SKM-1 (cell line): Measurements from ENCODE around the gene IER3.

Source experiments
- DNase-seq: peaks from one replicate; lab custom pipeline; 2025; ENCODE audit not compliant: unreplicated experiment; lab: John Stamatoyannopoulos, UW

Gene IER3, protein sequence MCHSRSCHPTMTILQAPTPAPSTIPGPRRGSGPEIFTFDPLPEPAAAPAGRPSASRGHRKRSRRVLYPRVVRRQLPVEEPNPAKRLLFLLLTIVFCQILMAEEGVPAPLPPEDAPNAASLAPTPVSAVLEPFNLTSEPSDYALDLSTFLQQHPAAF

DNA sequence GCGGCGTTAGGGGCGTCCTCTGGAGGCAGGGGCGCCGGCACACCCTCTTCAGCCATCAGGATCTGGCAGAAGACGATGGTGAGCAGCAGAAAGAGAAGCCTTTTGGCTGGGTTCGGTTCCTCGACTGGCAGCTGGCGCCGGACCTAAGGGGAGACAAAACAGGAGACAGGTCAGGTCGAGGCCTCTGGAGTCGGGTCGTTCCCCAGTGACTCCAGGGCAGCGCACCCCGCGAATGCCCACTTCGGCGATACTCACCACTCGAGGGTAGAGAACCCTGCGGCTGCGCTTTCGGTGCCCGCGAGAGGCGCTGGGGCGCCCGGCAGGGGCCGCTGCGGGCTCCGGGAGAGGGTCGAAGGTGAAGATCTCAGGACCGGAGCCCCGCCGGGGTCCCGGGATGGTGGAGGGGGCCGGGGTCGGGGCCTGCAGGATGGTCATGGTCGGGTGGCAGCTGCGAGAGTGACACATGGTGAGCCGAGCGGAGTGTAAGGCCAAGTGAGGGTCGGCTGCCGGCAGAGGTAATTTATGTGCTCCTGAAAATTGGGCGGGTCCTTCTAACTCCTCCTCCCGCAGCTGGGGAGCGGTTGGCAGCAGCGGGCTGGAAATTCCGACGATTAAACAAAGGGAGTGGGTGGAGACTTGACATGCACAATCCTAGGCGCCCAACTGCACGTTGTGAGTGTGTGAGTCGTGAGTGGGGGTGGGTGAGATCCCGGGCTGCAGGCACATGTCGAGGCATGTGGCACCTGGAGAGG lies at the start of gene IER3:
Gene IER3, minus strand, starts transcription at position 494 of the 752 bp plus-strand sequence. Its CDS starts 29 bp downstream, at position 465.
- no peak for DNase-seq

DNA sequence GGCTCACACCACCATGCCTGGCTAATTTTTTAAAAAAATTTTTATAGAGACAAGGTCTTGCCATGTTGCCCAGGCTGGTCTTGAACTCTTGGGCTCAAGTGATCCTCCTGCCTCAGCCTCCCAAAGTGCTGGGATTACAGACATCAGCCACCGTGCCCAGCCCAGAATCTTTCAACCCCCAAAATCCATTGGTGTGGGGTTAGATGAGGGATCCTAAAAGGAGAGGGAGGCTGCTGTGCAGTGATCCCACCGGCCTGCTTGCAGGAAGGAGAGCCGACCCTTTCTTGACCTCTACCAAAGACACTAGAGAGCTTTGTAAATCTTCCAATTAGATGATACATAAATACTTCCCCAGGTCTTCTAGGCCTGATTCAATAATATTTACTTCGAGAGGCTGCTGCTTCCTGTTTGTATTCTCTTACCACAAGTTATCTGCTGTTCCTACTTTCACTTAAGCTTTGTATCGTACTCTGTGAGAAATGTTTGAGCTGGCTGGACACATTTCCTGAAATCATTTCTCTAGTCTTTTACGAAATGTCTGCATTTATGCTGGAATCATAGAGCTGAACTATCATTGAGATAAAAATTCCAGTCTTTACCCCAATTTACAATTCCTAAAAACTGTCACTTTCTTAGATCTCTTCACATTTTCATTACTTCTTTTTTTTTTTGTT lies 49.3 kb upstream of the IER3 start:
- no peak for DNase-seq

DNA sequence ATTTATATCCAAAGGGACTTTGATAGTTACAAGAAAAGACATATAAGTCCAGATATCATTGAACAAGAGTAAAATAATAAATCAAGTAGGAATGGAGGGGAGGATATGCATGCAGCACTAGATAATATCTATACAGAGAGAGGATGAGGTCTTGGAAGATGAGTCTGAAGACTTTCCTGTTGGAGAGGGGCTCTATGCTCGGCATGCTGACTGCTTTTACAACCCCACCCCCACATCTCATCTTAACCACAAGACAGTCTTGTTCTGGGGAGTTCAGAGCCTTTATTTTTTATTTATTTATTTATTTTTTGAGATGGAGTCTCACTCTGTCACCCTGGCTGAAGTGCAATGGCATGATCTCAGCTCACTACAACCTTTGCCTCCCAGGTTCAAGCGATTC lies 48.4 kb upstream of the IER3 start:
- DNase-seq: no peak

DNA sequence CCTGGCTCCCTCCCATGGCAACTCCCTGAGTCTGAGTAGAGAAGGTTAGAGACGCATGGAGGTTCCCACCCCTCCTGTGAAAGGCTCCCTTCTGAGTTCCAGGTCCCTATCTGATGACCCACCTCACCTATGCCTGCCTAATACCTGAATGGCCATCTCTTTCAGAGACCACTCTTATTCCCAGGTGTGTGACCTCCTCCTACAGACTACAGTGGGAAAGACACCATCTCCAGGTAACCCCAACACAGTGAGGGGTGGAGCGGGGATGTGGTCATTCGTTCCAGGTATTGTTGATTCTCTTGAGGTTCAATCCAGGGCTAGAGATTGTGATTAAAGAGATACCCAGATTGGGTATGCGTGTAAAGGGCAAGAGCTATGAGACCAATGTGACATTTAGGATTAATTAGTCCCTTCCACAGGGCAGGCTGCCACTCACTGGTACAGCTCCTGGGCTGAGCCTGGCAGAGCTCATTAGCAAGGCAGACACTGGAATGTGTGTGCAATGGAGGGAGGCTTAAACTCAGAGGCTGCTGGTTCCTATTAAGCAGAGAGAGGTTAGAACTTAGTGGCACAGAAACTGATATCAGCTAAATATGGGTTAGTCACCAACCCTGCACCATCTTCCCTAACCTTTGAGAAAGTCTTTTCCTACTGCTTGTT lies 46.5 kb upstream of the IER3 start:
- DNase-seq: no peak

DNA sequence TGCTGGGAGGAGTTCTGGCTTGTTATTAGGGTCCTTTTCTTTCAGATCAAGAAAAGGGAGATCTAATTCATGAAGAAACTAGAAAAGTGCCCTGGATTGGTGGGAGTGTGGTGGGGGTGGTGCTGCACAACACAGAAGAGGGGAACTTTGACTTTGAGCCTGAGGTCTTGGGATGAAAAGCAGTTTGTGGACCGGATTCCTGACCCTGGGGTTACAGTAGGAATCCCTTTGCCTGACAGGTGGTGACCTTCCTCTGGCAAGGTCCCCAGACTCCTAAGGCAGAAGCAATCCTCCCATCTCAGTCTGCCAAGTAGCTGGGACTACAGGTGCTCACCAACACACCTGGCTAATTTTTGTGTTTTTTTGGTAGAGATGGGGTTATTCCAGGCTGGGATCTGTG lies 45.3 kb upstream of the IER3 start:
- DNase-seq: no peak

DNA sequence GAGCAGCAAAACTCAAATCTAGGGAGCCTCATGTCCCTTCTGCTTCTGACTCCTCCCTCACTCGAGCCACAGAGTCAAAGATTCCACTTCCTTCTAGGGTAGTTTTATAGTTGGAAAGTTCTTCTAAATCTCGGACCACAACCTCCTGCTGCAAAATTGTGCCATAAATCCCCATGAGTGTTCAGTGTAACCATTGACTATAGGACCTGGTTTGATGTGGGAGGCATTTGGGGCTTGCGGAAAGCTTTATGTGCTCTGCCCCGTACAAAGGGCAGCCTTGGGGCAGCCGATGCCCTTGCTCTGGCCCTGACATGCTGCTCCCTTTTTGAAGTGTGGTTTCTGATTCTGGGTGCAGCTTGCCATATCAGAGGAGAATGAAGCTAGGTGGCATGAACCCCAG lies 43.6 kb upstream of the IER3 start:
- DNase-seq: peak; percentile 80

DNA sequence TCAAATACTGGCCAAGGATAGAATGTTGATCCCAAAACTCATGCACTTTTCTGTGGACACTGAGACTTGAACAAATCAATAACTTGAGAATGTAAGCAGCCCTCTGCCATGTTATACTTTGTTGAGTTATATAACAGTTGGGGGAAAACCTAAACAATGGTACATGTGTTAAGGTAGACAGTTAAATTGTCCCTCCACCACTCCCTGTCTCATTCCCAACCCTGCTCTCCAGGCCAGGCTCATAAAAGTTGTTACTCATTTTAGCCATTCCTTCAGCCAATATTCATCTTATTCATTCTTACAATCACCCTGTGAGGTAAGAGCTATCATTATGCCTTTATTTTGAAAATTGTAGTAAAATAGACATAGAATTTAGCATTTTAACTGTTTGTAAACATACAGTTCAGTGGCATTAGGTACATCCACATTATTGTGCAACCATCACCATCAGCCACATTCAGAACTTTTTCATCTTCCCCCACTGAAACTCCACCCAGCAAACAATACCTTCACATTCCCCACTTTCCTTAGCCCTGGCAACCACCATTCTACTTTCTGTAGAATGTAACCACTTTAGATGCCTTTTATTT lies 38.2 kb upstream of the IER3 start:
- no peak for DNase-seq

DNA sequence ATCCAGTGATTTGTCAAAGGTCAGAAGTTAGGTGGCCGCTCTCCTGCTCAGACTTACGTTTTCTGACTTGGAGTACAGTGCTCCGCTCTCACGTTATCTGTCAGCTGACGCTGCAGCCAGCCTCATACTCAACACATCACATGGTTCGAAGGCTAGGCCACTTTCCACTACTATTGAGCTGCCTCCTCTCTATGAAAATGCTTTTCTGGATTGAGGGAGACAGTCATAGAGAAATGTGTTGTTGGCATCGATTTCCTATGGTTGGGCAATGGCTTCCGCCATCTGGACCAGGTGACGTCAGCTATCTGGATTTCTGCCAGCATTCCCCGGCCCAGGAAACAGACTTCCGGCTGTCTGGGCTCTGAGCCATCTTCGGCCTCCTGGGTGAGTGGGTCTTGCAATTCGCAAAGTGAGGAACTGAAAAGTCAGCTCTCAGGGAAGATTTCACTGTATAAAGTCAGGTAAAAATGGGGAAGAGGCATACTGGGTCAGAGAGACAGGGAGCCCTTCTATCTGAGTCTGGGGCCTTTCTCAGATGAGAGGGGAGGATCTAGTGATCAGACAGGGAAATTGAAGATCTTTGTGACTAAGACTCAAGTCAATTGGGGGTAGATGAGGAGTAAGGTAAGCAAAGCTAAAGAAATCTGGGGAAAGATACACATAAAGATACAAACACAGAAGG lies 37.5 kb upstream of the IER3 start:
- peak; percentile 82 for DNase-seq

DNA sequence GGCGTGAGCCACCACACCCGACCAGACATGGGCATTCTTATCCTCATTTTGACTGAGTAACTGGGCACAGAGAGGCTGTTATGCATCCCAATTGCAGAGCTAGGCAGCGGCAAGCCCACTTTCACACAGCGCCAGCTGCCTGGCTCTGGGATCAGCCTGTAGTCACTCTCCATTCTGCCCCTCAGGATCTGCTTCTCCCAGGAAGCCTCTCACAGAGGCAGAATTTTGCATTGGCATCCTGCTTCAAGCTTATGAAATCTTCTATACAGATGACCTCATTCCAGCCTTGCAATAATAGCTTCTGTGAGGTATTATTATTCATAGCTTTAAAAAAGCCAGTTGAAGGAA lies 37.0 kb upstream of the IER3 start:
- no peak for DNase-seq

DNA sequence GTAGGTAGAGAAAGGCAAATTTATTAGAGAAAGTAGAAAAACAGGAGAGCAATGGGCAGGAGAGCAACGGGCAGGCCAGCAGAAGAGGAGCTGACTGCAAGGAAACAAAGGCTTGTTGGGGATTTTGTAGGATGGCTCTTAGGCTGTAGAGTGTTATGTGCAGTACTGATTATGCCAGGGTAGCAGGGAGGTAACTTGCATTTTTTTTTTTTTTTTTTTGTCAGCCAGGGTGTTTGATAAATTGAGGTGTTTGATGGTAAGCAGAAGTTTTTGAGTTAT lies 36.2 kb upstream of the IER3 start:
- no peak for DNase-seq

DNA sequence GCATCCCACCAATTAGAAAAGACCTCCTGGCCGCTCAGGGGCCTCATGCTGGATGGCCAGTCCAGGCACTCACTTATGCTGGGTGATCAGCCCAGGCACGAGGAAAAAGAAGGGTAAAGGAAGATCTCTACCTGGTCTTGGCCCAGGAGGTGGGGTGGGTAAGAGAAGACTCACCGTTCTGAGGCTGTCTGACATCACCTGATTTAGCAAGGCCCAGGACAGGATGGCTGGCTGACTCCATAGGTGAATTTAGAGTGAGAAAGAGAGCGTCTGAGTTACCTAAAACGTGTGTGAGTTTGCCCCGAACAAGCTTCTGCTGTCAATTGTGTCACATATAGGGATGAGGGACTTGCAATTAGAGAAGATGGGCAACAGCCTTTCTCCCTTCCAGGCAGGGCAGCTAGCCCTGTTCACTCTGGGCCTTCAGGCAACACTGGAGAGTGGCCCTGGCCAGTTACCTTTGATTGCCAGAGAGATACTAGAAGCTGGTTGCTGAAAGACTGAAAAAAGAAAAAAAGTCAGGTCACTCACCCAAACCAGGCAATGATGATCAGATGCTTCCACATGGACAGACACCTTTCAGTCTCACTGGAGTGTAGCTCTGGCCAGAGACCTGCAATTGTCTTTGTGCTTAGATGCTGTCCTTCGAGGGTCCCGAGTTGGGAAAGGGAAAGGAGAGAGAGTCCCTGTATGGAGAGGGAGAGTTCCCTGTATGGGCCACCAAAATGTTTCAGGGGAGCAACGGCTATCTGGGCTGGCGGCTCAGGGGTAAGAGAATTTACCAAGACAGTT lies 35.7 kb upstream of the IER3 start:
- DNase-seq: no peak

DNA sequence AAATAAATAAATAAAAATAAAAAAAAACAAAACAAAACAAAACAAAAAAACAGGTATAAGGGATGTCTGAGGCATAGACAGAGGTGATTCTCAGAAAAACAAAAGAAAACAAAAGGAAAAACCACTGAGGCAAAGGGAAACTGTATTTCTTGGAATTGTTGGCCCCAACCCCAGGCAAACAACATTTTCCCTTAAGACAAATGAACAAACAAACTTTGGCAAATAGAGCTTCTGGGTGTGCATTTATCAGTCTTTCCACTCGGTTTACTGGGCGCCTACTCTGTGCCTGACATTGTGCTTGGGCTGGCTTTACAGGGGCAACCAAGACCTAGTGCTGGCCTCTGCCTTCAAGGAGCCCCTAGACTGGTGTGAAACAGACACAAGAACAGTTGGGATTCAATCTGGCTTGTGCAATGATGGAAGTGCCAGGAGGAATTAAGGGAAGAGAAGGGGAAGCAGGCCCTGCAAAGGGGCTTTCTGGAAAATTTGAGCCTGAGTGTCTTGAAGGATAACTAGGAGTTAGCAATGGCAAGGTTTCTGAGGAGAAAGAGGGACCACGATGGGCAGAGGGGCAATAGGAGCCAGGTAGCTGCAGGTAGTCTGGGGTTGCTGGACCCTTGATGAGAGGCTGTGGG lies 33.8 kb upstream of the IER3 start:
- no peak for DNase-seq

DNA sequence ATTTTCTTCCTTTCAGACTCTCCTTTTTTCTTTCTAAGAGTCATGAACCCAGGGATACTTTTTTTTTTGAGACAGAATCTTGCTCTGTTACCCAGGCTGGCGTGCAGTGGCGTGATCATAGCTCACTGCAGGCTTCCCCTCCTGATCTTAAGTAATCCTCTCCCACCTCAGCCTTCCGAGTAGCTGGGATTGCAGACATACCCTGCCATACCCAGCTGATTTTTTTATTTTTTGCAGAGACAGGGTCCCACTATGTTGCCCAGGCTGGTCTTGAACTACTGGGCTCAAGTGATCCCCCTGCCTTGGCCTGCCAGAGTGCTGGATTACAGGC lies 32.8 kb upstream of the IER3 start:
- DNase-seq: no peak

DNA sequence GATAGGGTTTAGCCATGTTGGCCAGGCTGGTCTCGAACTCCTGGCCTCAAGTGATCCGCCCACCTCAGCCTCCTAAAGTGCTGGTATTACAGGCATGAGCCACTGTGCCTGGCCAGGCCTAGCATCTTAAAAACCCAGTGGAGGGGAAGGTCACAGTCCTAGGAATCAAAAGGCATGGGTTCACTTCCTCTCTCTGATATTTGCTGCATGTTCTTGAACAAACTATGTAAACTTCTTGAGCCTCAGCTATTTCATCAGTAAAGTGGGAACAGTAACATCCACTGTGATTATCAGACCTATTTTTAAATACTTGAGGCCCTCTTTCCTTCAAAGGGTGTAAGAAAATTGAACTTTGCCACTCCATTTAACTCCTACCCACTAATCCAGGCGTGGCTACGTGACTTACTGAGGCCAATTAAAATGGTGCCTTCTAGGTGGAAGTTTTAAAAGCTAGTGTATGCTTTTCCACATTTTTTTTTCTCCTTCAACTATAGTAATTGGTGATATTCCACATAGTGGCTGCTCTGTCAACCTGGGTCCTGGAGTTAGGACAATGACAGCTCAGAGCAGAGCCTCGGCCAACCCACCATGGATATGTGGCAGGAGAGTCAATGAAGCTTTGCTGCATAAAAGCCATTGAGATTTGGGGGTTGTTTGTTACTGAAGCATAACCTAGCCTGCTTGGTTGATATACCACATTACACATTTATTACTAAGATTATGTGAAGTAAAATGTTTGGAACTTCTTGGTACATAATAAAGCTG lies 32.2 kb upstream of the IER3 start:
- no peak for DNase-seq

DNA sequence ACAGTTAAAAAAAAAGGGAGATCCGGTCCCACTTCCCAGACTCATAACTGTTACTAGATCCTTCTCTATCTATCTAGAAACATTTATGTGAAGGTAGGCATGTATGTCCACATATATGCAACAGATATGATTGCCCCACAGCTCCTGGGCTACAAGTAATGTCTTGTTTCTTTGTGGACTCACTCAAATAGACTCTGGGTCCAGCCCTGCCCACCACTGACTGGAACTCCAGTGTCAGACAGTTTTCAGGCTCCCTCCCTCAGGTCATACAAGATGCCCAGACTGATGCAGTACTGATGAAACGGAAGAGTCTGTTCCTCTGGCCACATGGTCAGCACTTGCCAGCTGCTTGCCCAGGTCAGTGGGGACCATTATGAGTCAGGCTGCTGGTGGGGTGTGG lies 30.8 kb upstream of the IER3 start:
- no peak for DNase-seq

DNA sequence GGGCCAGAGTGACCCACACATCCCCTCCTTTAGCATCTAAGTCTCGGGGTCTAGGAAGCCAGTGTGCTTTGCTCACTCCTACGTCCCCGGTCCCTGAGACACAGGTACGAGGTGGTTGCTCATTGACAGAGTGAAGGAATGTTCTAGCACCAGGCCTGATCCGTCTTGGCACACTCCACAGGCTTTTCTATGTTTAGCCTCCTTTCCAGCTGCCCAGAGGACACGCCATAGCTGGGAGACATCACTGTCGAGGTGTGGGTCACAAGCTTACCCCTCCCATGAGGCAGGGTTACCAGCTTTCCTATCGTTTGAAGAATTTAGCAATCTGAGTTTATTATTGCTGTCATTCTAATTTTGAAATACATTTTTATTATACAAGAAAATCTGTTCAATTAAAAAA lies 30.4 kb upstream of the IER3 start:
- no peak for DNase-seq

DNA sequence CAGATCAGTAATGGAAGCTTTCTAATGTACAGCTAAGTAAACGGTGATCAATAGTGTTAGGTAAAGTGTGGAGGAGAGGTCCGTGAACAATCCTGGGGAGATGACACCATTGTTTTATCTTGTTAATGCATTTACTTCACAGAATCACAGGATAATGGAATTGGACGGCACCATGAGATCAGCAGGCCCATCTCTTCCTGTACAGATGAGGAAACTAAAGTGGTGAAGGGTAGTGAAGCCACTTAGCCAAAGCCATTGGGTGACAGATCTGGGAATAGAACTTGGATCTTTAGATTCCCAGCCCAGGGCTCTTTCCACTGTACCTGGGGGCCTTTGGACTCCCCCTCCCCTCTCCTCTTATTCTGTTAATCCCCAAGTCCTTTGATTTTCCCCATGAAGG lies 26.2 kb upstream of the IER3 start:
- no peak for DNase-seq

DNA sequence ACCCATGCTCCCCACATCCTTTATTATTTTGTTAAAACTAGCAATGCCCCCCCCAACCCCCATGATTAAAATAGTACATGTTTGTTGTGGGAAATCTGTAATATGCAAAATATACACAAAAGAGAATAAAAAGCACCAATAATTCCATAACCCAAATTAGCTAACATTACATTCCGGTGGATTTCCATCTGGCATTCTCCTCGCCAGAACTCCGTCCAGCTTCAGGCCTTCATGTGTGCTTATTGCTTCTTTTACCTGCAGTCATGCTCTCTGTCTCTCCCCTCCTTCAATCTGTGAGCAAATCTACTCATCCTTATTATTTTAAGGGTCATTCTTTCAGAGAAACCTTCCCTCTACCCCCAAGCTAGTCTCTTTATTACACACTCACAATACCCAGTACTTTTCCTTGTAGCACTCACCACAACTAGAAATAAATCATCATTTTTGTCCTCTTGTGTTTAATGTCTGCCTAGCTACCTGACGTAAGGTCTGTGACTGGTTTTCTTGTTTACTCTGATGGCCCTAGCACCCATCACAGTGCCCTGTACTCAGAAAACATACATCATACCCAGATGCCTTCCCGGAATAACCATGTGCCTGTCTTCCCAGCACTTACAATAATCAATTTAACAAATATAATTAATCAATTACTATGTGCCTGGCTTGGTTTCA lies 25.6 kb upstream of the IER3 start:
- no peak for DNase-seq
